ENCODE data around the gene EMID1. TPM values are rescaled to one million over a fixed set of nuclear protein-coding genes. Genes with fewer than 3 reads are reported as not detected.

EMID1 gene
- polyA plus RNA-seq, 1 of the 3 experiments (the other 2 are of a cell fraction): 1.1 TPM

DNA sequence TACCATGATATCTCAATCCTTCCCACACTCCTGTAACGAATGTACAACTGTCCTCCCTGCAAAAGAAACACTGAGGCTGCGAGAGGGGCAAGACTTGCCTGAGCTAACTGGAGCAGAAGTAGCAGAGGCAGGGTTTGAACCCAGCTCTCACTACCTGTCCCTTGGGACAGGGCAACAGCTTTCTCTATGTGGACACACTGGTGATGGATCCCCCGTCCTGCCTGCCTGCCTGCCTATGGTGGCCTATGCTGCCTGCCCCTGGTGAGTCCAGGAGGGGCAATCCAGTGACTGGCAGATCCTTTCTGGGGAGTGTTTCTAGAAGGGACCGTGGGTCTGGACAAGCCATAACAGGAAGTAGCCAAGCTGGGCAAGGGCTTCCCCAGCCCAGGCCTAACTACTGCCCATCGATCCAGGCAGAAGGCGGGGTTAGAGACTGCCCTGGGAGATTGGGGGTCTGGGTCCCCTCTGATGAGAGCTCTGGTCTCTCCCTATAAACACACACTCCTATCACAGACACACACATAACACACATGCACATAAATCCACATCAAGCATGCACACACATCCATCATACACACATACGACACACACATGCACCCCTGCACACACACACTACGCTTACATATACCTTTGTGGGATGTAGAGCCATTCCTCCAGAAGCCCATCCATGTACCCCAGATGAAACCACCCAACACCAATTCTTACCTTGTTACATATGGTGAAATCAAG, 1.1 kb upstream of the EMID1 start:
- Histone ChIP-seq H3K27ac (ENCODE audit: low read depth in 2 of 2, low read length in 1 of 2) (no peak overlapping the region), H3K79me2 (ENCODE audit: insufficient read depth) (no peaks in the 10 kb centered on the region), H3K9ac (no peak overlapping the region), H3F3A (replicated peaks; ENCODE audit: insufficient read depth) (no peaks in the 10 kb centered on the region), H4K20me1 (ENCODE audit: insufficient read depth) (no peaks in the 10 kb centered on the region), H3K4me3 (ENCODE audit: low read depth in 2 of 2, low read length in 1 of 2) (no peak overlapping the region), H3K4me2 (no peak overlapping the region), H3K4me1 (ENCODE audit: control insufficient read depth in 1 of 2, insufficient read depth in 2 of 2, low read depth in 1 of 2, low read length in 1 of 2) (peaks cover 0 to 7% of the 10 kb centered on the region in 2 experiments; a peak in 1 of 4 replicates), H3K9me3 (no peaks in the 10 kb centered on the region), H3K27me3 (ENCODE audit: insufficient read depth) (no peaks in the 10 kb centered on the region; the same call in 1 of the 2 replicates), H3K9me2 (no peaks in the 10 kb centered on the region), H3K36me3 (replicated peaks in 1 of 2; ENCODE audit: control insufficient read depth in 1 of 2, insufficient read depth in 2 of 2, low read length in 1 of 2) (no peaks in the 10 kb centered on the region), H2AFZ (ENCODE audit: low read depth) (no peak overlapping the region)
- WGBS (ENCODE audit: low lambda C conversion rate): 97% methylated on average over 6 of the region's 8 CpGs
- no peak for TF ChIP-seq POLR2AphosphoS5 (IDR thresholded peaks at IDR 0.05; ENCODE audit: low read depth, low read length)
- TF ChIP-seq EP300 (IDR thresholded peaks at IDR 0.05; ENCODE audit: borderline replicate concordance in 1 of 2, low read depth in 1 of 2, low read length in 1 of 2): no peak
- TF ChIP-seq FOXM1 (IDR thresholded peaks at IDR 0.05; ENCODE audit: low read depth): no peak
- TF ChIP-seq YY1 (IDR thresholded peaks at IDR 0.05; ENCODE audit: low read depth): no peak
- no peak for TF ChIP-seq CHD2 (IDR thresholded peaks at IDR 0.05; ENCODE audit: low read length, partially characterized antibody)
- TF ChIP-seq, protein P1, sequence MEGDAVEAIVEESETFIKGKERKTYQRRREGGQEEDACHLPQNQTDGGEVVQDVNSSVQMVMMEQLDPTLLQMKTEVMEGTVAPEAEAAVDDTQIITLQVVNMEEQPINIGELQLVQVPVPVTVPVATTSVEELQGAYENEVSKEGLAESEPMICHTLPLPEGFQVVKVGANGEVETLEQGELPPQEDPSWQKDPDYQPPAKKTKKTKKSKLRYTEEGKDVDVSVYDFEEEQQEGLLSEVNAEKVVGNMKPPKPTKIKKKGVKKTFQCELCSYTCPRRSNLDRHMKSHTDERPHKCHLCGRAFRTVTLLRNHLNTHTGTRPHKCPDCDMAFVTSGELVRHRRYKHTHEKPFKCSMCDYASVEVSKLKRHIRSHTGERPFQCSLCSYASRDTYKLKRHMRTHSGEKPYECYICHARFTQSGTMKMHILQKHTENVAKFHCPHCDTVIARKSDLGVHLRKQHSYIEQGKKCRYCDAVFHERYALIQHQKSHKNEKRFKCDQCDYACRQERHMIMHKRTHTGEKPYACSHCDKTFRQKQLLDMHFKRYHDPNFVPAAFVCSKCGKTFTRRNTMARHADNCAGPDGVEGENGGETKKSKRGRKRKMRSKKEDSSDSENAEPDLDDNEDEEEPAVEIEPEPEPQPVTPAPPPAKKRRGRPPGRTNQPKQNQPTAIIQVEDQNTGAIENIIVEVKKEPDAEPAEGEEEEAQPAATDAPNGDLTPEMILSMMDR (IDR thresholded peaks at IDR 0.05): no peak
- no peak for TF ChIP-seq JUND (IDR thresholded peaks at IDR 0.05)
- TF ChIP-seq, protein P2, sequence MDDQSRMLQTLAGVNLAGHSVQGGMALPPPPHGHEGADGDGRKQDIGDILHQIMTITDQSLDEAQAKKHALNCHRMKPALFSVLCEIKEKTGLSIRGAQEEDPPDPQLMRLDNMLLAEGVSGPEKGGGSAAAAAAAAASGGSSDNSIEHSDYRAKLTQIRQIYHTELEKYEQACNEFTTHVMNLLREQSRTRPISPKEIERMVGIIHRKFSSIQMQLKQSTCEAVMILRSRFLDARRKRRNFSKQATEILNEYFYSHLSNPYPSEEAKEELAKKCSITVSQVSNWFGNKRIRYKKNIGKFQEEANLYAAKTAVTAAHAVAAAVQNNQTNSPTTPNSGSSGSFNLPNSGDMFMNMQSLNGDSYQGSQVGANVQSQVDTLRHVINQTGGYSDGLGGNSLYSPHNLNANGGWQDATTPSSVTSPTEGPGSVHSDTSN (IDR thresholded peaks at IDR 0.05): no peak
- TF ChIP-seq GATA2 (CRISPR knock-in tag; IDR thresholded peaks at IDR 0.05): no peak
- no peak for TF ChIP-seq NRF1 (IDR thresholded peaks at IDR 0.05; ENCODE audit: low read depth, low read length)
- TF ChIP-seq MEF2A (IDR thresholded peaks at IDR 0.05; ENCODE audit: borderline replicate concordance, low read depth): no peak
- TF ChIP-seq TEAD4 (IDR thresholded peaks at IDR 0.05; ENCODE audit: borderline replicate concordance, insufficient read depth): no peak
- DNase-seq: peak; percentile 31
- POLR2A ChIA-PET: no interaction called here
- CTCF ChIA-PET: interaction anchor here (0.6 to 5.5 kb wide), 7 partner anchors 12 to 140 kb away, joined by 3 to 49 read pairs (median 4); no protein-coding TSS in a partner anchor

DNA sequence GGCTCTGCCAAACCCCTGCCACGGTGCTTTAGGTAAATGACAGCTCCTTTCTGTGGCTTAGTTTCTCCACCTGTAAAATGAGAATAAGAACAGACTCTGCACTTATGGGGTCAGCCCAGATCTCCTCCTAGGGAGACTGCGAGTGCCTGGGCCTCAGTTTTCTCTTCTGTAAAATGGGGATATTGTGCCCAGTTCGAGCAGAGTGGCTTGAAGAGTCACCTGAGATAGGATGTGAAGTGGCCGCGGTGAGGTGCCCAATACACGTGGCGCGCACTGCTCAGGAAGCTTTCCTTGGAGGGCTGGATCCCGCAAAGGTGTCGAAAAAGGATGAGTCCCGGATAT, 473 bp upstream of the EMID1 start:
- WGBS (ENCODE audit: low lambda C conversion rate): 71% methylated on average over 11 of the region's 11 CpGs
- H3K4me1 ChIP-seq (ENCODE audit: control insufficient read depth in 1 of 2, insufficient read depth in 2 of 2, low read depth in 1 of 2, low read length in 1 of 2): peaks cover 0 to 7% of the 10 kb centered on the region in 2 experiments; a peak in 1 of 4 replicates
- peak overlapping the region; percentile 60 to 62; a peak in 3 of 4 replicates for H3K4me3 ChIP-seq (ENCODE audit: low read depth in 2 of 2, low read length in 1 of 2)
- H4K20me1 ChIP-seq (ENCODE audit: insufficient read depth): no peaks in the 10 kb centered on the region
- no peaks in the 10 kb centered on the region for H3F3A ChIP-seq (replicated peaks; ENCODE audit: insufficient read depth)
- H3K79me2 ChIP-seq (ENCODE audit: insufficient read depth): no peaks in the 10 kb centered on the region
- no peak for DNase-seq
- H2AFZ ChIP-seq (ENCODE audit: low read depth): no peak overlapping the region
- H3K9me3 ChIP-seq: no peaks in the 10 kb centered on the region
- H3K9ac ChIP-seq: no peak overlapping the region
- ChIA-PET CTCF (interaction anchor here (0.6 to 5.5 kb wide), 8 partner anchors 11 to 140 kb away, joined by 3 to 49 read pairs (median 4); no protein-coding TSS in a partner anchor), POLR2A (no interaction called here)
- no peaks in the 10 kb centered on the region for H3K9me2 ChIP-seq
- no peaks in the 10 kb centered on the region; the same call in 1 of the 2 replicates for H3K27me3 ChIP-seq (ENCODE audit: insufficient read depth)
- no peaks in the 10 kb centered on the region for H3K36me3 ChIP-seq (replicated peaks in 1 of 2; ENCODE audit: control insufficient read depth in 1 of 2, insufficient read depth in 2 of 2, low read length in 1 of 2)
- H3K4me2 ChIP-seq: peak overlapping the region; percentile 70; the same call in 1 of the 2 replicates
- H3K27ac ChIP-seq (ENCODE audit: low read depth in 2 of 2, low read length in 1 of 2): no peak overlapping the region
- TF ChIP-seq RCOR1 (IDR thresholded peaks at IDR 0.05; ENCODE audit: low read length): 0 out of 2 replicates have a peak, but pooled peaks have one; percentile 49
- TF ChIP-seq GABPA (IDR thresholded peaks at IDR 0.05; ENCODE audit: low read depth): no peak
